ENCODE data around the gene SYNJ2. TPM values are rescaled to one million over a fixed set of nuclear protein-coding genes. Genes with fewer than 3 reads are reported as not detected.

SYNJ2 gene
- total RNA-seq, 1 donor from 2014 or later = 8.3 TPM

GRCh38 chr6:157996201-157996712 lies 14.6 kb downstream of the SYNJ2 start:
- no peak overlapping the region for H3K4me3 ChIP-seq
- no peaks in the 10 kb centered on the region for H3K36me3 ChIP-seq
- TF ChIP-seq, protein P1, sequence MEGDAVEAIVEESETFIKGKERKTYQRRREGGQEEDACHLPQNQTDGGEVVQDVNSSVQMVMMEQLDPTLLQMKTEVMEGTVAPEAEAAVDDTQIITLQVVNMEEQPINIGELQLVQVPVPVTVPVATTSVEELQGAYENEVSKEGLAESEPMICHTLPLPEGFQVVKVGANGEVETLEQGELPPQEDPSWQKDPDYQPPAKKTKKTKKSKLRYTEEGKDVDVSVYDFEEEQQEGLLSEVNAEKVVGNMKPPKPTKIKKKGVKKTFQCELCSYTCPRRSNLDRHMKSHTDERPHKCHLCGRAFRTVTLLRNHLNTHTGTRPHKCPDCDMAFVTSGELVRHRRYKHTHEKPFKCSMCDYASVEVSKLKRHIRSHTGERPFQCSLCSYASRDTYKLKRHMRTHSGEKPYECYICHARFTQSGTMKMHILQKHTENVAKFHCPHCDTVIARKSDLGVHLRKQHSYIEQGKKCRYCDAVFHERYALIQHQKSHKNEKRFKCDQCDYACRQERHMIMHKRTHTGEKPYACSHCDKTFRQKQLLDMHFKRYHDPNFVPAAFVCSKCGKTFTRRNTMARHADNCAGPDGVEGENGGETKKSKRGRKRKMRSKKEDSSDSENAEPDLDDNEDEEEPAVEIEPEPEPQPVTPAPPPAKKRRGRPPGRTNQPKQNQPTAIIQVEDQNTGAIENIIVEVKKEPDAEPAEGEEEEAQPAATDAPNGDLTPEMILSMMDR (IDR thresholded peaks at IDR 0.05) = no peak
- TF ChIP-seq POLR2A (IDR thresholded peaks at IDR 0.05) (no peak), POLR2AphosphoS5 (IDR thresholded peaks at IDR 0.05; ENCODE audit: insufficient read depth in 1 of 2, low read depth in 1 of 2) (no peak)
- H3K27me3 ChIP-seq = no peaks in the 10 kb centered on the region
- no peaks in the 10 kb centered on the region for H3K9me3 ChIP-seq
- no peak overlapping the region for H3K27ac ChIP-seq
- peaks cover 6% of the 10 kb centered on the region for H3K4me1 ChIP-seq
- DNase-seq (ENCODE audit: extremely low spot score in 2 of 2) = no peak
- intact Hi-C loops (cut with DNase I) = no loop called here

DNA sequence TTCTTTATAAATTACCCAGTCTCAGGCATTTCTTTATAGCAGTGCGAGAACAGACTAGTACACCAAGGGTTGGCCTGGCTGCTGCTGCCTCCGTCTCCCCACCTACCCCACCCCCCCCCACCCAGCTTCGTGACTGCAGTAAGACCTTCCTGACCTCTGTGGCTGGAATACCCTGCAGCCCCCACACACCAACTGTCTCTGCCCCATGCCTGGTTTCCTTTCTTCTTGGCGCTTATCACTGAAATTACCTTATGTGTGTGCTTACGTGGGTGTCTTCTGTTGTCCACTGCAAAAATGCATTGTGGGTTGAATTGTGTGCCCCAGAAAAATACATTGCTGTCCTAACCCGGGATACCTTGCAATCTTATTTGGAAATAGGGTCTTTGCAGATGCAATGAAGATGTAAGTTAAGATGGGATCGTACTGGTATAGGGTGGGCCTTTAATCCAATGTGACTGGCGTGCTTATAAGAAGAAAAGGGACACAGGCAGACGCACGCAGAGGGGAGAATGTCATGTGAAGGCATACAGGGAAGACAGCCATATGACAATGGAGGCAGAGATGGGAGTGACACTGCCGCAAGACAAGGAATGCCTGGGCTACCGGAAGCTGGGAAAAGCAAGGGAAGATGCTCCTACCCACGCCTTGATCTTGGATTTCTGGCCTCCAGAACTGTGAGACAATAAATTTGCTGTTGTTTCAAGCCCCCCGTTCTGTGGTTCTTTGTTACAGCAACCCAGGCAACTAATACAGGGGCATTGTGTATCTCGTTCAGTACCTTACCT lies 15.4 kb downstream of the SYNJ2 start:
- H3K27ac ChIP-seq = no peak overlapping the region
- H3K4me1 ChIP-seq = peaks cover 12% of the 10 kb centered on the region

GRCh38 chr6:157997893-157998608 lies 16.4 kb downstream of the SYNJ2 start:
- Histone ChIP-seq H3K9me3 (no peaks in the 10 kb centered on the region), H3K4me3 (no peak overlapping the region), H3K4me1 (peaks cover 21% of the 10 kb centered on the region), H3K27ac (no peak overlapping the region), H3K36me3 (no peaks in the 10 kb centered on the region), H3K27me3 (no peaks in the 10 kb centered on the region)
- no peak for TF ChIP-seq POLR2AphosphoS5 (IDR thresholded peaks at IDR 0.05; ENCODE audit: insufficient read depth in 1 of 2, low read depth in 1 of 2)
- no peak for TF ChIP-seq POLR2A (IDR thresholded peaks at IDR 0.05)
- TF ChIP-seq, protein P1 (IDR thresholded peaks at IDR 0.05) = no peak
- intact Hi-C loops (cut with DNase I) = no loop called here
- no peak for DNase-seq (ENCODE audit: extremely low spot score in 2 of 2)

More for the DNA sequence above, 15.4 kb downstream of the SYNJ2 start:
- no peak for DNase-seq (ENCODE audit: extremely low spot score in 2 of 2)
- no peaks in the 10 kb centered on the region for H3K9me3 ChIP-seq
- H3K36me3 ChIP-seq = no peaks in the 10 kb centered on the region
- no peak overlapping the region for H3K4me3 ChIP-seq
- intact Hi-C loops (cut with DNase I) = no loop called here
- H3K27me3 ChIP-seq = no peaks in the 10 kb centered on the region
- TF ChIP-seq, protein P1 (IDR thresholded peaks at IDR 0.05) = no peak
- TF ChIP-seq POLR2A (IDR thresholded peaks at IDR 0.05) = no peak
- TF ChIP-seq POLR2AphosphoS5 (IDR thresholded peaks at IDR 0.05; ENCODE audit: insufficient read depth in 1 of 2, low read depth in 1 of 2) = no peak

DNA sequence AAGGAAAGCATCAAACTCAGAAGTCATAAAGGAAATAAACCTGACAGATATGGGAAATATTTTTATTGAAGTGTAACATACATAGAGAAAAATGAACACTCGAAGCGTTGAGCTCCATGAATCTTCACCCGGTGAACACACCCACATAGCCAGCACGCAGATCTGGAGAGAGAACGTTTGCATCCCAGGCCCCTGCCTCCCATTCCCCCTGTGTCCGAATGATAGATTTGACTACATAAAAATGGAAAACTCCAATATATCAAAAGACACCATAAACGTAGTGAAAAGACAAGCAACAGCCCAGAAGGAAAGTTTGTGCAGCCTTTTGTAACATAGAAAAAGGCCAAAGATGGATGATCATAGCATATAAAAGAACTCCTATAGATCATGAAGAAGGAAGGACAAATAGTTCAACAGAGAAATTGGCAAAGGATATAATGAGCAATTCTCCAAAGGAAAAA lies 17.1 kb downstream of the SYNJ2 start:
- Histone ChIP-seq H3K9me3 (no peaks in the 10 kb centered on the region), H3K4me1 (peaks cover 27% of the 10 kb centered on the region), H3K4me3 (no peak overlapping the region), H3K27me3 (no peaks in the 10 kb centered on the region), H3K27ac (no peak overlapping the region), H3K36me3 (no peaks in the 10 kb centered on the region)
- TF ChIP-seq, protein P1 (IDR thresholded peaks at IDR 0.05) = no peak
- TF ChIP-seq POLR2AphosphoS5 (IDR thresholded peaks at IDR 0.05; ENCODE audit: insufficient read depth in 1 of 2, low read depth in 1 of 2) = no peak
- no peak for TF ChIP-seq POLR2A (IDR thresholded peaks at IDR 0.05)
- DNase-seq (ENCODE audit: extremely low spot score in 2 of 2) = no peak
- intact Hi-C loops (cut with DNase I) = no loop called here
